Coronary artery (tissue), 2 donors: Measurements from ENCODE around the gene SDF4.

Experiments used
- DNase-seq: peaks from one replicate; pipeline ENCODE4 v3.0.0-alpha.2; 2017; ENCODE audit warnings: low spot score
- H3K27ac ChIP-seq, 2 donors: fragments of 200-600 bp; sonication (generic); one replicate each; pipeline ENCODE4 v1.5.1; 2016 to 2019
- H3K4me3 ChIP-seq: fragments of 200-600 bp; sonication (generic); 2 replicates; pipeline ENCODE4 v1.5.1; 2016; ENCODE audit warnings: mild to moderate bottlenecking, moderate library complexity
- CTCF ChIP-seq: fragments of 200-600 bp; sonication (generic); IDR thresholded peaks from one replicate; pipeline ENCODE4 v1.5.1; 2019; ENCODE audit warnings: antibody characterized with exemption

The SDF4 gene

GRCh38 chr1:1274299-1274930, 42.6 kb upstream of the SDF4 start:
- Histone ChIP-seq H3K4me3 (peak overlapping the region; percentile 87), H3K27ac (peak overlapping the region; percentile 80 to 87)
- TF ChIP-seq CTCF = no peak
- DNase-seq = no peak

GRCh38 chr1:1273512-1274298, 41.9 kb upstream of the SDF4 start, which contains the start of gene UBE2J2:
TSS of gene UBE2J2 (minus strand) at chr1:1273854. CDS start at chr1:1267992, 5,862 bp downstream.
- Histone ChIP-seq H3K4me3 (peak within 1 kb of the TSS; percentile 87), H3K27ac (peak within 1 kb of the TSS; percentile 80 to 87)
- DNase-seq = peak; percentile 95
- no peak for TF ChIP-seq CTCF

GRCh38 chr1:1273209-1273511, 41.4 kb upstream of the SDF4 start:
- TF ChIP-seq CTCF = no peak
- peak overlapping the region; percentile 87 for H3K4me3 ChIP-seq
- peak overlapping the region; percentile 80 to 87 for H3K27ac ChIP-seq
- no peak for DNase-seq

GRCh38 chr1:1272341-1273208, 40.8 kb upstream of the SDF4 start:
- TF ChIP-seq CTCF = no peak
- DNase-seq = no peak
- Histone ChIP-seq H3K27ac (peak overlapping the region; percentile 80 to 87), H3K4me3 (peak overlapping the region; percentile 87)

- DNase-seq = no peak
- TF ChIP-seq CTCF = no peak
- Histone ChIP-seq H3K27ac (peak overlapping the region in 1 of 2 donors; percentile 3), H3K4me3 (peak overlapping the region; percentile 49)
Measured at GRCh38 chr1:1270813-1271212, 39.0 kb upstream of the SDF4 start.

GRCh38 chr1:1268284-1268682, 36.5 kb upstream of the SDF4 start:
- no peak for DNase-seq
- TF ChIP-seq CTCF = no peak
- no peak overlapping the region for H3K27ac ChIP-seq
- no peak overlapping the region for H3K4me3 ChIP-seq
